Liver (tissue), 9 donors: Measurements from ENCODE around the gene CPNE5. TPM values are rescaled to one million over a fixed set of nuclear protein-coding genes. Genes with fewer than 3 reads are reported as not detected.

ENCODE experiments used
- DNase-seq: peaks from one replicate; pipeline ENCODE4 v3.0.0-alpha.2; 2017; ENCODE audit warnings: low spot score
- H3K27ac ChIP-seq, 2 donors: one replicate each; pipeline ENCODE4 v1.7.0; 2013; ENCODE audit warnings: inconsistent platforms in 2 of 2, low read length in 2 of 2, control low read depth in 1 of 2, low read depth in 1 of 2, mild to moderate bottlenecking in 1 of 2
- H3K27me3 ChIP-seq, 4 donors: one replicate each; pipeline versions ENCODE4 v1.6.1 to v1.7.0; 2013; ENCODE audit warnings: low read length in 3 of 4, inconsistent platforms in 1 of 4, mild to moderate bottlenecking in 1 of 4, moderate library complexity in 1 of 4; ENCODE audit not compliant: control insufficient read depth in 4 of 4, insufficient read depth in 4 of 4
- H3K36me3 ChIP-seq, 4 donors: one replicate each; pipeline versions ENCODE4 v1.6.1 to v1.7.0; 2013; ENCODE audit warnings: low read length in 3 of 4, mild to moderate bottlenecking in 3 of 4, low read depth in 1 of 4, moderate library complexity in 1 of 4; ENCODE audit not compliant: control insufficient read depth in 4 of 4, insufficient read depth in 3 of 4
- H3K4me1 ChIP-seq, 4 donors: one replicate each; pipeline versions ENCODE4 v1.6.1 to v1.7.0; 2013; ENCODE audit warnings: low read length in 3 of 4, mild to moderate bottlenecking in 3 of 4, moderate library complexity in 1 of 4; ENCODE audit not compliant: control insufficient read depth in 4 of 4, insufficient read depth in 4 of 4
- H3K4me3 ChIP-seq, 3 donors: one replicate each; pipeline versions ENCODE4 v1.6.1 to v1.7.0; 2013; ENCODE audit warnings: low read length in 3 of 3, control low read depth in 1 of 3, low read depth in 1 of 3, mild to moderate bottlenecking in 1 of 3
- H3K9ac ChIP-seq, 2 donors: one replicate each; pipeline ENCODE4 v1.7.0; 2013; ENCODE audit warnings: low read length in 2 of 2, mild to moderate bottlenecking in 2 of 2, moderate library complexity in 2 of 2, control low read depth in 1 of 2, low read depth in 1 of 2
- H3K9me3 ChIP-seq, 4 donors: one replicate each; pipeline versions ENCODE4 v1.6.1 to v1.7.0; 2013; ENCODE audit warnings: low read length in 3 of 4; ENCODE audit not compliant: control insufficient read depth in 4 of 4
- CTCF ChIP-seq: fragments of 150-350 bp; IDR thresholded peaks from 2 replicates; pipeline ENCODE4 v1.5.1; 2017; ENCODE audit warnings: improper control_type of control experiment, low read depth, low read length; ENCODE audit not compliant: missing input control
- EGR1 ChIP-seq, 2 donors: IDR thresholded peaks; 2 replicates each; pipeline ENCODE4 v1.6.1; 2016 to 2018; ENCODE audit warnings: antibody characterized with exemption in 2 of 2, low read depth in 2 of 2
- FOXA1 ChIP-seq: IDR thresholded peaks from 2 replicates; pipeline ENCODE4 v1.6.1; 2016; ENCODE audit warnings: antibody characterized with exemption
- FOXA2 ChIP-seq: IDR thresholded peaks from 2 replicates; pipeline ENCODE4 v1.6.1; 2016; ENCODE audit warnings: antibody characterized with exemption
- GABPA ChIP-seq, 2 donors: IDR thresholded peaks in 1 of 2; conservative IDR thresholded peaks in 1 of 2; 2 replicates each; pipeline ENCODE4 v1.6.1; 2016; ENCODE audit warnings: antibody characterized with exemption in 2 of 2, mild to moderate bottlenecking in 1 of 2, moderate library complexity in 1 of 2
- HNF4A ChIP-seq, 2 donors: conservative IDR thresholded peaks; 2 replicates each; pipeline ENCODE4 v1.6.1; 2016; ENCODE audit warnings: antibody characterized with exemption in 2 of 2, mild to moderate bottlenecking in 2 of 2
- HNF4G ChIP-seq: IDR thresholded peaks from 2 replicates; pipeline ENCODE4 v1.6.1; 2016; ENCODE audit warnings: antibody characterized with exemption
- JUND ChIP-seq, 2 donors: IDR thresholded peaks; 2 replicates each; pipeline ENCODE4 v1.6.1; 2016; ENCODE audit warnings: antibody characterized with exemption in 2 of 2
- MAX ChIP-seq: IDR thresholded peaks from 2 replicates; pipeline ENCODE4 v1.6.1; 2016; ENCODE audit warnings: antibody characterized with exemption
- NR2F2 ChIP-seq: IDR thresholded peaks from 2 replicates; pipeline ENCODE4 v1.6.1; 2016; ENCODE audit warnings: antibody characterized with exemption
- RAD21 ChIP-seq, 2 donors: IDR thresholded peaks; 2 replicates each; pipeline ENCODE4 v1.6.1; 2016; ENCODE audit warnings: antibody characterized with exemption in 2 of 2, mild to moderate bottlenecking in 2 of 2
- REST ChIP-seq: IDR thresholded peaks from 2 replicates; pipeline ENCODE4 v1.6.1; 2016; ENCODE audit warnings: antibody characterized with exemption, mild to moderate bottlenecking
- RXRA ChIP-seq, 2 donors: IDR thresholded peaks; 2 replicates each; pipeline ENCODE4 v1.6.1; 2017 to 2018; ENCODE audit warnings: antibody characterized with exemption in 2 of 2, mild to moderate bottlenecking in 1 of 2
- SP1 ChIP-seq: IDR thresholded peaks from 2 replicates; pipeline ENCODE4 v1.6.1; 2018; ENCODE audit warnings: antibody characterized with exemption, mild to moderate bottlenecking
- TAF1 ChIP-seq: conservative IDR thresholded peaks from 2 replicates; pipeline ENCODE4 v1.6.1; 2016; ENCODE audit warnings: antibody characterized with exemption, mild to moderate bottlenecking
- YY1 ChIP-seq: IDR thresholded peaks from 2 replicates; pipeline ENCODE4 v1.6.1; 2016; ENCODE audit warnings: antibody characterized with exemption, mild to moderate bottlenecking
- ZBTB33 ChIP-seq: IDR thresholded peaks from 2 replicates; pipeline ENCODE4 v1.6.1; 2016; ENCODE audit warnings: antibody characterized with exemption
- WGBS: extraction: QIAGEN DNeasy Blood & Tissue Kit; methylation state at CpG from one replicate; pipeline ENCODE4 v1.1.7; 2013; 5-methylcytosine and 5-hydroxymethylcytosine counted together
- polyA plus RNA-seq, 2 donors: library from polyadenylated mRNA; stranded (reverse) in 1 of 2; unstranded in 1 of 2; fragments of 200-250 nt in 1 of 2; fragments of >200 nt in 1 of 2; fragmentation: Nextera tagmentation in 1 of 2; extraction: Ambion mirVana in 1 of 2; gene quantifications; one replicate each; pipeline versions ENCODE4 v1.2.1 to v1.2.3, GENCODE V29; 2013 to 2015
- total RNA-seq, 2 donors: library from RNA; depleted of rRNA; stranded (reverse); fragments of >200 nt; gene quantifications; one replicate each; pipeline ENCODE4 v1.2.3, GENCODE V29; 2014
- donor health status: healthy.
- donor health status: healthy.
- donor health status: healthy.
- donor health status: healthy.
- donor health status: healthy.

The CPNE5 gene
- total and polyA plus RNA-seq, 4 donors, result 0.24 to 1.1 (median 0.44) TPM

GRCh38 chr6:36699348-36699747, 139.9 kb downstream of the CPNE5 start:
- no peak for DNase-seq
- no peak for TF ChIP-seq SP1
- no peak for TF ChIP-seq REST
- no peak for TF ChIP-seq NR2F2
- no peak for TF ChIP-seq EGR1 (IDR thresholded peaks at IDR 0.05; ENCODE audit: low read depth in 2 of 2)
- TF ChIP-seq TAF1, result no peak
- no peak for TF ChIP-seq HNF4G
- TF ChIP-seq GABPA (IDR thresholded peaks at IDR 0.05 in 1 of 2, conservative IDR thresholded peaks at IDR 0.05 in 1 of 2), result no peak
- TF ChIP-seq ZBTB33, result no peak
- no peak for TF ChIP-seq HNF4A (conservative IDR thresholded peaks at IDR 0.05)
- TF ChIP-seq RAD21 (IDR thresholded peaks at IDR 0.05), result no peak
- TF ChIP-seq JUND (IDR thresholded peaks at IDR 0.05), result no peak
- no peak for TF ChIP-seq RXRA (IDR thresholded peaks at IDR 0.05)
- TF ChIP-seq FOXA1, result no peak
- TF ChIP-seq CTCF, result no peak
- no peak for TF ChIP-seq YY1
- no peak for TF ChIP-seq FOXA2
- no peak for TF ChIP-seq MAX
- Histone ChIP-seq H3K36me3 (no peaks in the 10 kb centered on the region), H3K9ac (no peak overlapping the region), H3K27me3 (no peaks in the 10 kb centered on the region), H3K4me1 (no peaks in the 10 kb centered on the region), H3K9me3 (no peaks in the 10 kb centered on the region), H3K4me3 (no peak overlapping the region), H3K27ac (no peak overlapping the region)
- WGBS, result 64% methylated on average over 7 of the region's 7 CpGs

GRCh38 chr6:36698871-36699271, 140.4 kb downstream of the CPNE5 start:
- Histone ChIP-seq H3K27ac (no peak overlapping the region), H3K4me3 (no peak overlapping the region), H3K27me3 (no peaks in the 10 kb centered on the region), H3K9me3 (no peaks in the 10 kb centered on the region), H3K4me1 (no peaks in the 10 kb centered on the region), H3K36me3 (no peaks in the 10 kb centered on the region), H3K9ac (no peak overlapping the region)
- TF ChIP-seq GABPA (IDR thresholded peaks at IDR 0.05 in 1 of 2, conservative IDR thresholded peaks at IDR 0.05 in 1 of 2) (no peak), FOXA2 (no peak), RXRA (IDR thresholded peaks at IDR 0.05) (no peak), ZBTB33 (no peak)
- 82% methylated on average over 8 of the region's 8 CpGs for WGBS
- DNase-seq, result no peak
